Measurements from ENCODE around the gene CLCN6.

CLCN6 gene

DNA sequence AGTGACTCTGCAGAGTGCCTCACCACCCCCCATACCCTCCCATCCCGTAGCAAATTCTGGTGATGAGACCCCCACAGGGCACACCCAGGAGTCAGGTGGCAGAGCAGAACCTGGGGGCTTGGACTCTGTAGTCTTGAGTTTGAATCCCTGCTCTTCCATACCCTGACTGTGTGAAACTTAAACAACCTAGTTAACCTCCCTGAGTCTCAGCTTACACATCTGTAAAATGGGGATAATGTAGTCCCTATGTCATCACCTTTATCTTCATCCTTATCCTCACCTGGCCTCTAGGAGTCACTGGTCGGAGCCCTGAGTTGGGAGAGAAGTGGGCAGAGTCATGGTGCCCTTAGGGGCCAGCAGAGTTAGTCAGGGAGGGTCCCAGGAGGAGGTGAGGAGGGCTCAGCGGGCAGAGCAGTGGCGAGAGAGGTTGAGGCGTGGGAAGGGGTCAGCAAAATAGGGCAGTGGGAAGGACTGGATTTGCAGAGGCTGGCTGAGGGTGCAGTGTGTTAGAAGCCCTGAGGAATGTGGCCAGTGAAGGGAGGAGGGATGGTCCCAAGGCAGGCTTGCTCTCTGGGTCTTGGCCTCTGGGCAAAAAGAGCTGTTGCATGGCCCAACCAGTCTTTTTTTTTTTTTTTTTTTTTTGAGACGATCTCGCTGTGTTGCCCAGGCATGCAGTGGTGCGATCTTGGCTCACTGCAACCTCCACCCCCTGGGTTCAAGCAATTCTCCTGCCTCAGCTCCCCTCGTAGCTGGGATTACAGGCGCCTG, 25.4 kb upstream of the CLCN6 start:
- no peak for TF ChIP-seq TCF12 (IDR thresholded peaks at IDR 0.05; ENCODE audit: low read depth)
- TF ChIP-seq, protein P1, sequence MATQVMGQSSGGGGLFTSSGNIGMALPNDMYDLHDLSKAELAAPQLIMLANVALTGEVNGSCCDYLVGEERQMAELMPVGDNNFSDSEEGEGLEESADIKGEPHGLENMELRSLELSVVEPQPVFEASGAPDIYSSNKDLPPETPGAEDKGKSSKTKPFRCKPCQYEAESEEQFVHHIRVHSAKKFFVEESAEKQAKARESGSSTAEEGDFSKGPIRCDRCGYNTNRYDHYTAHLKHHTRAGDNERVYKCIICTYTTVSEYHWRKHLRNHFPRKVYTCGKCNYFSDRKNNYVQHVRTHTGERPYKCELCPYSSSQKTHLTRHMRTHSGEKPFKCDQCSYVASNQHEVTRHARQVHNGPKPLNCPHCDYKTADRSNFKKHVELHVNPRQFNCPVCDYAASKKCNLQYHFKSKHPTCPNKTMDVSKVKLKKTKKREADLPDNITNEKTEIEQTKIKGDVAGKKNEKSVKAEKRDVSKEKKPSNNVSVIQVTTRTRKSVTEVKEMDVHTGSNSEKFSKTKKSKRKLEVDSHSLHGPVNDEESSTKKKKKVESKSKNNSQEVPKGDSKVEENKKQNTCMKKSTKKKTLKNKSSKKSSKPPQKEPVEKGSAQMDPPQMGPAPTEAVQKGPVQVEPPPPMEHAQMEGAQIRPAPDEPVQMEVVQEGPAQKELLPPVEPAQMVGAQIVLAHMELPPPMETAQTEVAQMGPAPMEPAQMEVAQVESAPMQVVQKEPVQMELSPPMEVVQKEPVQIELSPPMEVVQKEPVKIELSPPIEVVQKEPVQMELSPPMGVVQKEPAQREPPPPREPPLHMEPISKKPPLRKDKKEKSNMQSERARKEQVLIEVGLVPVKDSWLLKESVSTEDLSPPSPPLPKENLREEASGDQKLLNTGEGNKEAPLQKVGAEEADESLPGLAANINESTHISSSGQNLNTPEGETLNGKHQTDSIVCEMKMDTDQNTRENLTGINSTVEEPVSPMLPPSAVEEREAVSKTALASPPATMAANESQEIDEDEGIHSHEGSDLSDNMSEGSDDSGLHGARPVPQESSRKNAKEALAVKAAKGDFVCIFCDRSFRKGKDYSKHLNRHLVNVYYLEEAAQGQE (IDR thresholded peaks at IDR 0.05; ENCODE audit: low read depth) = no peak

DNA sequence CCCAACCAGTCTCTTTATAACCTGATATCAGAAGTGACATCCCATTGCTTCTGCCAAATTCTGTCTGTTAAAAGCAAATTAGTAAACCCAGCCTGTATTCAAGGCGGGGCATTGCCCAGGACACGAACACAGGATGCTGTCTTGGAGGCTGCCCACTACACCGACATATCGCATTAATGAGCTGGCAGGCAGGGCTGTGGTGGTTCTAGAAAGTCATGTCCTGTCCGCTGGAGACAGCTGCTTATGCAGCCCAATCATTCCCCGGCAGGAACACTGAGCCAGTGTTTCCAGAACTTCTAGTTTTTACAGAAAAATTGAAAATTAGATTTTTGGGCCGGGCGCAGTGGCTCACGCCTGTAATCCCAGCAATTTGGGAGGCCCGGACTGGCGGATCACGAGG, 24.7 kb upstream of the CLCN6 start:
- TF ChIP-seq, protein P1 (IDR thresholded peaks at IDR 0.05; ENCODE audit: low read depth) = no peak
- no peak for TF ChIP-seq NFIC (IDR thresholded peaks at IDR 0.05)
- no peak for TF ChIP-seq TAF1 (IDR thresholded peaks at IDR 0.05; ENCODE audit: low read depth)
- TF ChIP-seq, protein P2, sequence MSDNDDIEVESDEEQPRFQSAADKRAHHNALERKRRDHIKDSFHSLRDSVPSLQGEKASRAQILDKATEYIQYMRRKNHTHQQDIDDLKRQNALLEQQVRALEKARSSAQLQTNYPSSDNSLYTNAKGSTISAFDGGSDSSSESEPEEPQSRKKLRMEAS (IDR thresholded peaks at IDR 0.05) = no peak
- no peak for TF ChIP-seq CEBPB (IDR thresholded peaks at IDR 0.05)
- TF ChIP-seq YY1 (IDR thresholded peaks at IDR 0.05; ENCODE audit: low read depth) = no peak
- no peak for TF ChIP-seq EGR1 (IDR thresholded peaks at IDR 0.05)
- TF ChIP-seq CREB1 (IDR thresholded peaks at IDR 0.05; ENCODE audit: low read depth) = no peak
- no peak for TF ChIP-seq USF1 (IDR thresholded peaks at IDR 0.05)
- TF ChIP-seq TEAD4 (IDR thresholded peaks at IDR 0.05) = no peak
- no peak for TF ChIP-seq EP300 (IDR thresholded peaks at IDR 0.05; ENCODE audit: borderline replicate concordance)
- no peak for TF ChIP-seq FOXM1 (IDR thresholded peaks at IDR 0.05; ENCODE audit: borderline replicate concordance, low read depth)
- TF ChIP-seq TCF12 (IDR thresholded peaks at IDR 0.05; ENCODE audit: low read depth) = no peak
- TF ChIP-seq RAD21 (IDR thresholded peaks at IDR 0.05; ENCODE audit: low read depth) = no peak
- TF ChIP-seq ZBTB7A (IDR thresholded peaks at IDR 0.05; ENCODE audit: low read depth) = no peak

DNA sequence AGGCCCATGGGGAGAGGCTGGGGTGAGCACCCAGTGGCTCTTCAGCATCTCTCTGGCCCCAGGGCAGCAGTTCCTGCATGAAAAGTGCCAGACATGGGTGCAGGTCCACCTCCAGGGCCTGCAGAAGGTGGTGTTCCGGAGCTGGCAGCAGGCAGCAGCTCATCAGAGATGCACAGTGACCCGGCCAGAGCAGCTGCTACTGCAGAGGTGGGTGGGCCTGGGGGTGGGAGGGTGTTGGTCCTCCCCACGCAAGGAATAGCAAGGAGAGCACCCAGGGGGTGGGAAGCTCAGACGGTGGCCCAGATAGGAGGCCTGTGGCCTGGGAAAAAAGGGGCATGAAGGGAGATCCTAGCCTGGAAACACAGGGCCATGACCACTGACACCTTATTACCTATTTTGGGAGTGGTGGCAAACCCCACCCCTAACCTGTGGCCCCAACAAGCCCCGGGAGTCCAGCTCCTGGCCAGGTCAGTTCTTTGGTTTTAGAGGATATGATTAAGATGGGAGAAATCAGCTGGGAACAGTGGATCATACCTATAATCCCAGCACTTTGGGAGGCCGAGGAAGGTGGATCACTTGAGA, 23.8 kb upstream of the CLCN6 start:
- TF ChIP-seq TEAD4 (IDR thresholded peaks at IDR 0.05) (no peak), EP300 (IDR thresholded peaks at IDR 0.05; ENCODE audit: borderline replicate concordance) (no peak), ZBTB7A (IDR thresholded peaks at IDR 0.05; ENCODE audit: low read depth) (no peak), RAD21 (IDR thresholded peaks at IDR 0.05; ENCODE audit: low read depth) (no peak), NFIC (IDR thresholded peaks at IDR 0.05) (no peak), TCF12 (IDR thresholded peaks at IDR 0.05; ENCODE audit: low read depth) (no peak), CREB1 (IDR thresholded peaks at IDR 0.05; ENCODE audit: low read depth) (no peak), USF1 (IDR thresholded peaks at IDR 0.05) (no peak)
- TF ChIP-seq, protein P2 (IDR thresholded peaks at IDR 0.05) = no peak

- TF ChIP-seq EP300 (IDR thresholded peaks at IDR 0.05; ENCODE audit: borderline replicate concordance) (no peak), TAF1 (IDR thresholded peaks at IDR 0.05; ENCODE audit: low read depth) (no peak), FOXM1 (IDR thresholded peaks at IDR 0.05; ENCODE audit: borderline replicate concordance, low read depth) (no peak), CEBPB (IDR thresholded peaks at IDR 0.05) (no peak), NFIC (IDR thresholded peaks at IDR 0.05) (no peak), YY1 (IDR thresholded peaks at IDR 0.05; ENCODE audit: low read depth) (no peak), ZBTB7A (IDR thresholded peaks at IDR 0.05; ENCODE audit: low read depth) (no peak), EGR1 (IDR thresholded peaks at IDR 0.05) (no peak)
- TF ChIP-seq, protein P2 (IDR thresholded peaks at IDR 0.05) = no peak
- TF ChIP-seq, protein P1 (IDR thresholded peaks at IDR 0.05; ENCODE audit: low read depth) = no peak
Observed at GRCh38 chr1:11783556-11783955, 22.4 kb upstream of the CLCN6 start.

Measured in Ishikawa (cell line).